ENCODE results near the gene STARD4. TPM values are rescaled to one million over a fixed set of nuclear protein-coding genes. Genes with fewer than 3 reads are reported as not detected.

Gene STARD4
- total RNA-seq, 1 donor from 2014 or later, result 157 TPM

GRCh38 chr5:111548992-111549649 lies 36.8 kb upstream of the STARD4 start:
- Histone ChIP-seq H3K79me2 (ENCODE audit: low read depth) (no peaks in the 10 kb centered on the region), H3K36me3 (no peaks in the 10 kb centered on the region), H2AFZ (replicated peaks) (no peak overlapping the region), H3K27me3 (no peaks in the 10 kb centered on the region), H3K27ac (no peak overlapping the region), H4K20me1 (ENCODE audit: low read depth) (no peaks in the 10 kb centered on the region), H3F3A (ENCODE audit: low read depth) (peaks cover 16% of the 10 kb centered on the region), H3K4me3 (no peak overlapping the region), H3K9me3 (ENCODE audit: low read depth) (no peaks in the 10 kb centered on the region), H3K4me2 (no peak overlapping the region), H3K4me1 (peaks cover 42% of the 10 kb centered on the region), H3K9ac (no peak overlapping the region)
- H3K9me3 Mint-ChIP-seq, result no peaks in the 10 kb centered on the region
- H3K27me3 Mint-ChIP-seq (ENCODE audit: insufficient read depth, low read depth), result no peaks in the 10 kb centered on the region
- H3K4me1 Mint-ChIP-seq, result peaks cover 26% of the 10 kb centered on the region
- no peak for DNase-seq (ENCODE audit: low spot score)
- no peak overlapping the region for H3K4me3 Mint-ChIP-seq
- no peak overlapping the region for H3K27ac Mint-ChIP-seq
- TF ChIP-seq EZH2 (IDR thresholded peaks at IDR 0.05) (no peak), EZH2phosphoT487 (IDR thresholded peaks at IDR 0.05) (no peak), CTCF (IDR thresholded peaks at IDR 0.05) (no peak)
- H3K36me3 Mint-ChIP-seq, result no peaks in the 10 kb centered on the region

- H3K27ac Mint-ChIP-seq, result no peak overlapping the region
These were observed 36.1 kb upstream of the STARD4 start for GRCh38 chr5:111548348-111548950.

GRCh38 chr5:111545031-111545430 lies 32.7 kb upstream of the STARD4 start:
- Histone ChIP-seq H3K79me2 (ENCODE audit: low read depth) (no peaks in the 10 kb centered on the region), H2AFZ (replicated peaks) (no peak overlapping the region)
- no peaks in the 10 kb centered on the region for H3K9me3 Mint-ChIP-seq

More at GRCh38 chr5:111548348-111548950, 36.1 kb upstream of the STARD4 start:
- H3K4me3 ChIP-seq, result no peak overlapping the region
- H3K4me3 Mint-ChIP-seq, result no peak overlapping the region
- H3K27me3 Mint-ChIP-seq (ENCODE audit: insufficient read depth, low read depth), result no peaks in the 10 kb centered on the region
- no peaks in the 10 kb centered on the region for H4K20me1 ChIP-seq (ENCODE audit: low read depth)
- no peak for DNase-seq (ENCODE audit: low spot score)
- H3K4me1 Mint-ChIP-seq, result peaks cover 26% of the 10 kb centered on the region
- H3K36me3 ChIP-seq, result no peaks in the 10 kb centered on the region
- H3K27ac ChIP-seq, result no peak overlapping the region
- no peaks in the 10 kb centered on the region for H3K9me3 ChIP-seq (ENCODE audit: low read depth)
- H3K27me3 ChIP-seq, result no peaks in the 10 kb centered on the region
- H2AFZ ChIP-seq (replicated peaks), result no peak overlapping the region
- H3K36me3 Mint-ChIP-seq, result no peaks in the 10 kb centered on the region
- H3K9ac ChIP-seq, result no peak overlapping the region
- no peak overlapping the region for H3K4me2 ChIP-seq
- TF ChIP-seq EZH2 (IDR thresholded peaks at IDR 0.05) (no peak), CTCF (IDR thresholded peaks at IDR 0.05) (no peak), EZH2phosphoT487 (IDR thresholded peaks at IDR 0.05) (no peak)
- H3K9me3 Mint-ChIP-seq, result no peaks in the 10 kb centered on the region
- H3K79me2 ChIP-seq (ENCODE audit: low read depth), result no peaks in the 10 kb centered on the region
- peaks cover 36% of the 10 kb centered on the region for H3K4me1 ChIP-seq
- H3F3A ChIP-seq (ENCODE audit: low read depth), result peaks cover 16% of the 10 kb centered on the region

More at GRCh38 chr5:111545031-111545430, 32.7 kb upstream of the STARD4 start:
- no peak overlapping the region for H3K27ac ChIP-seq
- no peak for DNase-seq (ENCODE audit: low spot score)
- no peaks in the 10 kb centered on the region for H3K9me3 ChIP-seq (ENCODE audit: low read depth)
- H3K4me2 ChIP-seq, result no peak overlapping the region
- no peak overlapping the region for H3K9ac ChIP-seq
- no peaks in the 10 kb centered on the region for H4K20me1 ChIP-seq (ENCODE audit: low read depth)
- H3K27me3 Mint-ChIP-seq (ENCODE audit: insufficient read depth, low read depth), result no peaks in the 10 kb centered on the region
- H3K36me3 ChIP-seq, result no peaks in the 10 kb centered on the region
- TF ChIP-seq EZH2 (IDR thresholded peaks at IDR 0.05), result no peak
- no peak for TF ChIP-seq CTCF (IDR thresholded peaks at IDR 0.05)
- no peak for TF ChIP-seq EZH2phosphoT487 (IDR thresholded peaks at IDR 0.05)
- H3K27me3 ChIP-seq, result no peaks in the 10 kb centered on the region
- no peaks in the 10 kb centered on the region for H3K4me1 Mint-ChIP-seq
- no peaks in the 10 kb centered on the region for H3F3A ChIP-seq (ENCODE audit: low read depth)
- H3K27ac Mint-ChIP-seq, result no peak overlapping the region
- no peak overlapping the region for H3K4me3 Mint-ChIP-seq
- peaks cover 9% of the 10 kb centered on the region for H3K4me1 ChIP-seq
- H3K36me3 Mint-ChIP-seq, result no peaks in the 10 kb centered on the region
- no peak overlapping the region for H3K4me3 ChIP-seq

Data from neural progenitor cell (in vitro differentiated cells).